GM23248 (cell line): Measurements from ENCODE around the gene CDK14. TPM values are rescaled to one million over a fixed set of nuclear protein-coding genes. Genes with fewer than 3 reads are reported as not detected.

ENCODE experiments used
- DNase-seq: peaks from one replicate; pipeline ENCODE4 v3.0.0-alpha.2; 2015
- H2AFZ ChIP-seq: fragments of 200-600 bp; sonication (generic); 2 replicates; pipeline ENCODE4 v1.6.1; 2016; ENCODE audit warnings: antibody characterized with exemption
- H3F3A ChIP-seq: fragments of 200-600 bp; sonication (generic); 2 replicates; pipeline ENCODE4 v1.6.1; 2016; ENCODE audit warnings: mild to moderate bottlenecking, antibody characterized with exemption, mixed run types; ENCODE audit not compliant: insufficient read depth
- H3K27ac ChIP-seq: fragments of 200-600 bp; sonication (generic); 2 replicates; pipeline ENCODE4 v1.5.1; 2016; ENCODE audit warnings: mild to moderate bottlenecking
- H3K27me3 ChIP-seq: fragments of 200-600 bp; sonication (generic); replicated peaks from 2 replicates; pipeline ENCODE4 v1.6.1; 2016; ENCODE audit warnings: mild to moderate bottlenecking; ENCODE audit not compliant: insufficient read depth
- H3K36me3 ChIP-seq: fragments of 200-600 bp; sonication (generic); 2 replicates; pipeline ENCODE4 v1.6.1; 2016; ENCODE audit warnings: low read depth, mild to moderate bottlenecking
- H3K4me1 ChIP-seq: fragments of 200-600 bp; sonication (generic); 2 replicates; pipeline ENCODE4 v1.6.1; 2016; ENCODE audit warnings: mild to moderate bottlenecking; ENCODE audit not compliant: insufficient read depth
- H3K4me2 ChIP-seq: fragments of 200-600 bp; sonication (generic); one replicate; pipeline ENCODE4 v1.6.1; 2016; ENCODE audit warnings: mild to moderate bottlenecking; ENCODE audit not compliant: unreplicated experiment
- H3K4me3 ChIP-seq: fragments of 200-600 bp; sonication (generic); 2 replicates; pipeline ENCODE4 v1.5.1; 2016; ENCODE audit warnings: mild to moderate bottlenecking
- H3K79me2 ChIP-seq: fragments of 200-600 bp; sonication (generic); 2 replicates; pipeline ENCODE4 v1.6.1; 2016; ENCODE audit warnings: mild to moderate bottlenecking; ENCODE audit not compliant: insufficient read depth
- H3K9ac ChIP-seq: fragments of 200-600 bp; sonication (generic); 2 replicates; pipeline ENCODE4 v1.6.1; 2016; ENCODE audit warnings: mild to moderate bottlenecking
- H3K9me2 ChIP-seq: fragments of 200-600 bp; sonication (generic); 2 replicates; pipeline ENCODE4 v1.6.1; 2016; ENCODE audit warnings: mixed run types, mild to moderate bottlenecking, moderate library complexity; ENCODE audit not compliant: insufficient read depth
- H3K9me3 ChIP-seq: fragments of 200-600 bp; sonication (generic); one replicate; pipeline ENCODE4 v1.6.1; 2017; ENCODE audit warnings: low read depth
- H4K20me1 ChIP-seq: fragments of 200-600 bp; sonication (generic); 2 replicates; pipeline ENCODE4 v1.6.0; 2016; ENCODE audit not compliant: insufficient read depth
- EZH2 ChIP-seq: fragments of 200-600 bp; sonication (generic); IDR thresholded peaks from 2 replicates; pipeline ENCODE4 v1.6.1; 2018; ENCODE audit warnings: antibody characterized with exemption, mild to moderate bottlenecking; ENCODE audit not compliant: insufficient read depth, poor library complexity, severe bottlenecking
- EZH2phosphoT487 ChIP-seq: fragments of 200-600 bp; sonication (generic); IDR thresholded peaks from 2 replicates; pipeline ENCODE4 v1.6.1; 2018; ENCODE audit warnings: antibody characterized with exemption, moderate library complexity, mild to moderate bottlenecking, low read depth; ENCODE audit not compliant: insufficient read depth
- WGBS, 2 experiments: methylation state at CpG; one replicate each; pipeline ENCODE4 v1.1.6; 2015 to 2017; ENCODE audit warnings: low lambda C conversion rate in 2 of 2, low coverage in 1 of 2; ENCODE audit errors: missing lambda C conversion rate in 2 of 2; 5-methylcytosine and 5-hydroxymethylcytosine counted together
- in situ Hi-C: fragments of 300-500 bp; cut with MboI; formaldehyde crosslinking; loops from 2 replicates; pipeline ENCODE4 v1.15.0; 2020
- polyA plus RNA-seq: library from polyadenylated mRNA; unstranded; fragments of >200 nt; fragmentation: Nextera tagmentation; extraction: Ambion mirVana; gene quantifications from 2 replicates; pipeline ENCODE4 v1.2.1, GENCODE V29; 2016
- total RNA-seq: library from RNA; depleted of rRNA; stranded (reverse); fragments of >200 nt; shearing (Covaris generic); gene quantifications from 2 replicates; pipeline ENCODE4 v1.2.3, GENCODE V29; 2014

Gene CDK14
- total and polyA plus RNA-seq, 2 experiments from 2014 or later, result 19.9 to 21.2 TPM

GRCh38 chr7:90736316-90736715 lies 140.2 kb downstream of the CDK14 start:
- TF ChIP-seq EZH2 (no peak), EZH2phosphoT487 (no peak)
- no peak overlapping the region for H2AFZ ChIP-seq
- H3F3A ChIP-seq, result no peaks in the 10 kb centered on the region
- no peaks in the 10 kb centered on the region for H3K9me3 ChIP-seq
- no peaks in the 10 kb centered on the region for H3K27me3 ChIP-seq
- H3K9ac ChIP-seq, result no peak overlapping the region
- no peak overlapping the region for H3K27ac ChIP-seq
- peaks cover 95% of the 10 kb centered on the region for H3K79me2 ChIP-seq
- H3K4me3 ChIP-seq, result no peak overlapping the region
- no peaks in the 10 kb centered on the region for H3K36me3 ChIP-seq
- 95 to 97% methylated on average over 2 of the region's 2 CpGs for WGBS, 2 experiments
- H3K9me2 ChIP-seq, result no peaks in the 10 kb centered on the region
- no peak overlapping the region for H3K4me2 ChIP-seq
- in situ Hi-C loops, result no loop called here
- no peak for DNase-seq
- no peaks in the 10 kb centered on the region for H3K4me1 ChIP-seq
- H4K20me1 ChIP-seq, result 0 out of 2 replicates have a peak, but pooled peaks cover 6% of the 10 kb centered on the region

GRCh38 chr7:90736968-90737939 lies 141.1 kb downstream of the CDK14 start:
- Histone ChIP-seq H3K36me3 (no peaks in the 10 kb centered on the region), H3K79me2 (peaks cover 95% of the 10 kb centered on the region), H3K27ac (no peak overlapping the region), H2AFZ (no peak overlapping the region), H4K20me1 (0 out of 2 replicates have a peak, but pooled peaks cover 6% of the 10 kb centered on the region), H3K4me1 (no peaks in the 10 kb centered on the region), H3F3A (no peaks in the 10 kb centered on the region), H3K9me2 (no peaks in the 10 kb centered on the region), H3K9ac (no peak overlapping the region), H3K4me2 (no peak overlapping the region), H3K9me3 (no peaks in the 10 kb centered on the region), H3K4me3 (no peak overlapping the region), H3K27me3 (no peaks in the 10 kb centered on the region)
- DNase-seq, result no peak
- TF ChIP-seq EZH2 (no peak), EZH2phosphoT487 (no peak)
- 99% methylated on average over 4 of the region's 4 CpGs for WGBS, 2 experiments
- in situ Hi-C loops, result no loop called here

- TF ChIP-seq EZH2 (no peak), EZH2phosphoT487 (no peak)
- Histone ChIP-seq H3K9me2 (no peaks in the 10 kb centered on the region), H3K9ac (no peak overlapping the region), H3K79me2 (peaks cover 93% of the 10 kb centered on the region), H3K4me1 (no peaks in the 10 kb centered on the region), H4K20me1 (0 out of 2 replicates have a peak, but pooled peaks cover 6% of the 10 kb centered on the region), H3K4me2 (no peak overlapping the region), H2AFZ (no peak overlapping the region), H3K36me3 (no peaks in the 10 kb centered on the region), H3K27ac (no peak overlapping the region), H3F3A (no peaks in the 10 kb centered on the region), H3K4me3 (no peak overlapping the region), H3K27me3 (no peaks in the 10 kb centered on the region), H3K9me3 (no peaks in the 10 kb centered on the region)
- WGBS, 2 experiments, result 99 to 100% methylated on average over 3 of the region's 3 CpGs
- in situ Hi-C loops, result no loop called here
- no peak for DNase-seq
Observed at GRCh38 chr7:90738249-90738648, 142.1 kb downstream of the CDK14 start.

GRCh38 chr7:90739716-90740115 lies 143.6 kb downstream of the CDK14 start:
- no peak for DNase-seq
- no peaks in the 10 kb centered on the region for H3F3A ChIP-seq
- H3K4me1 ChIP-seq, result no peaks in the 10 kb centered on the region
- no peak overlapping the region for H3K4me2 ChIP-seq
- peaks cover 84% of the 10 kb centered on the region for H3K79me2 ChIP-seq
- 92 to 99% methylated on average over 2 of the region's 2 CpGs for WGBS, 2 experiments
- H3K9me2 ChIP-seq, result no peaks in the 10 kb centered on the region
- H3K36me3 ChIP-seq, result no peaks in the 10 kb centered on the region
- H3K27me3 ChIP-seq, result no peaks in the 10 kb centered on the region
- H3K9ac ChIP-seq, result no peak overlapping the region
- no peak overlapping the region for H2AFZ ChIP-seq
- H3K9me3 ChIP-seq, result no peaks in the 10 kb centered on the region
- TF ChIP-seq EZH2phosphoT487 (no peak), EZH2 (no peak)
- H4K20me1 ChIP-seq, result no peaks in the 10 kb centered on the region
- in situ Hi-C loops, result no loop called here
- H3K4me3 ChIP-seq, result no peak overlapping the region
- no peak overlapping the region for H3K27ac ChIP-seq
